HL-60 (cell line): ENCODE data around the gene HES6.
A peak's percentile ranks its signal among the peaks of the same experiment; 100 is the strongest.

Experiments used
- GABPA ChIP-seq: IDR thresholded peaks from 2 replicates; pipeline ENCODE4 v1.6.1; 2012; ENCODE audit warnings: low read depth
- POLR2AphosphoS5 ChIP-seq: IDR thresholded peaks from 2 replicates; pipeline ENCODE4 v1.6.1; 2012; ENCODE audit warnings: low read depth
- SPI1 ChIP-seq: IDR thresholded peaks from 2 replicates; pipeline ENCODE4 v1.6.1; 2012; ENCODE audit warnings: low read depth, mild to moderate bottlenecking, borderline replicate concordance
- TF ChIP-seq, protein P1 (sequence below): IDR thresholded peaks from one replicate; pipeline ENCODE4 v1.5.1; 2011; ENCODE audit warnings: low read length, control low read depth, inconsistent platforms; ENCODE audit not compliant: insufficient read depth
- TF ChIP-seq, protein P2 (sequence below): IDR thresholded peaks from 2 replicates; pipeline ENCODE4 v1.6.1; 2012; ENCODE audit warnings: low read depth; ENCODE audit not compliant: insufficient replicate concordance

DNA sequence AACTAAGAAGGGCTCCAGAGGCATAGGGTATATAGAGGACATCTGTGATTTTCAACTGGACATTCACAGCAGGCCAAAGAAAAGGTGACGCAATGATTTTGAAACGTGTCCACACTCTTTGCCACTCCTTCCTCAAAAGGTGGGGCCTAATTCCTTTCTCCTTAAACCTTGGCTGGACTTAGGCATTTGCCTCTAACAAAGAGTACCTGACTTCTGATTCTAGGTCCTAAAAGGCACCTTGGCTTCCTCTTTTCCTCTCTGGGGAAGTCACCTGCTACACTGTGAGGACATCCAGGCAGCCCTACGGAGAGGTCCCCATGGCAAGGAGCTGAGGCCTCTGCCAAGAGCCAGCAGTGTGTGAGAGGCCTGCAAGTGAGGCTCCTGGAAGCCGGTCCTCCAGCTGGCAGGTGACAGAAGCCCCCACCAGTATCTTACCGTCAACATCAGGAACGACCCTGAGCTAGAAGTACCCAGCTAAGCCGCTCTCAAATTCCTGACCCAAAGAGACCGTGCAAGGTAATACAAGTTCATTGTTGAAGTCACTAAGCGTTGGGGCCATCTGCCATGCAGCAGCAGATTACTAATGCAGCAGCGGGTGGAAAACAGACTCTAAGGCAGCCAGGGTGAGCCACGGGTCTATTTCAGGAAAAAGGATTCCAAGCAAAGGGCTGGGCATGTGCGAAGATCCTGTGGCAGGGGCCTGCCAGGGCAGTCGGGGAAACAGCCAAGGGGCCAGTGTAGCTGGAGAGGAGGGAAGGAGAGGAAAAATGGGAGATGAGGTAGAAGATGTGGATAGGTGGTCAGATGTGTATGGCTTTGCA lies 7.4 kb upstream of the HES6 start:
- TF ChIP-seq, protein P1, sequence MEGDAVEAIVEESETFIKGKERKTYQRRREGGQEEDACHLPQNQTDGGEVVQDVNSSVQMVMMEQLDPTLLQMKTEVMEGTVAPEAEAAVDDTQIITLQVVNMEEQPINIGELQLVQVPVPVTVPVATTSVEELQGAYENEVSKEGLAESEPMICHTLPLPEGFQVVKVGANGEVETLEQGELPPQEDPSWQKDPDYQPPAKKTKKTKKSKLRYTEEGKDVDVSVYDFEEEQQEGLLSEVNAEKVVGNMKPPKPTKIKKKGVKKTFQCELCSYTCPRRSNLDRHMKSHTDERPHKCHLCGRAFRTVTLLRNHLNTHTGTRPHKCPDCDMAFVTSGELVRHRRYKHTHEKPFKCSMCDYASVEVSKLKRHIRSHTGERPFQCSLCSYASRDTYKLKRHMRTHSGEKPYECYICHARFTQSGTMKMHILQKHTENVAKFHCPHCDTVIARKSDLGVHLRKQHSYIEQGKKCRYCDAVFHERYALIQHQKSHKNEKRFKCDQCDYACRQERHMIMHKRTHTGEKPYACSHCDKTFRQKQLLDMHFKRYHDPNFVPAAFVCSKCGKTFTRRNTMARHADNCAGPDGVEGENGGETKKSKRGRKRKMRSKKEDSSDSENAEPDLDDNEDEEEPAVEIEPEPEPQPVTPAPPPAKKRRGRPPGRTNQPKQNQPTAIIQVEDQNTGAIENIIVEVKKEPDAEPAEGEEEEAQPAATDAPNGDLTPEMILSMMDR = no peak
- TF ChIP-seq SPI1 = peak; percentile 35; the same call in 1 of the 2 replicates
- no peak for TF ChIP-seq POLR2AphosphoS5
- TF ChIP-seq GABPA = no peak
- TF ChIP-seq, protein P2, sequence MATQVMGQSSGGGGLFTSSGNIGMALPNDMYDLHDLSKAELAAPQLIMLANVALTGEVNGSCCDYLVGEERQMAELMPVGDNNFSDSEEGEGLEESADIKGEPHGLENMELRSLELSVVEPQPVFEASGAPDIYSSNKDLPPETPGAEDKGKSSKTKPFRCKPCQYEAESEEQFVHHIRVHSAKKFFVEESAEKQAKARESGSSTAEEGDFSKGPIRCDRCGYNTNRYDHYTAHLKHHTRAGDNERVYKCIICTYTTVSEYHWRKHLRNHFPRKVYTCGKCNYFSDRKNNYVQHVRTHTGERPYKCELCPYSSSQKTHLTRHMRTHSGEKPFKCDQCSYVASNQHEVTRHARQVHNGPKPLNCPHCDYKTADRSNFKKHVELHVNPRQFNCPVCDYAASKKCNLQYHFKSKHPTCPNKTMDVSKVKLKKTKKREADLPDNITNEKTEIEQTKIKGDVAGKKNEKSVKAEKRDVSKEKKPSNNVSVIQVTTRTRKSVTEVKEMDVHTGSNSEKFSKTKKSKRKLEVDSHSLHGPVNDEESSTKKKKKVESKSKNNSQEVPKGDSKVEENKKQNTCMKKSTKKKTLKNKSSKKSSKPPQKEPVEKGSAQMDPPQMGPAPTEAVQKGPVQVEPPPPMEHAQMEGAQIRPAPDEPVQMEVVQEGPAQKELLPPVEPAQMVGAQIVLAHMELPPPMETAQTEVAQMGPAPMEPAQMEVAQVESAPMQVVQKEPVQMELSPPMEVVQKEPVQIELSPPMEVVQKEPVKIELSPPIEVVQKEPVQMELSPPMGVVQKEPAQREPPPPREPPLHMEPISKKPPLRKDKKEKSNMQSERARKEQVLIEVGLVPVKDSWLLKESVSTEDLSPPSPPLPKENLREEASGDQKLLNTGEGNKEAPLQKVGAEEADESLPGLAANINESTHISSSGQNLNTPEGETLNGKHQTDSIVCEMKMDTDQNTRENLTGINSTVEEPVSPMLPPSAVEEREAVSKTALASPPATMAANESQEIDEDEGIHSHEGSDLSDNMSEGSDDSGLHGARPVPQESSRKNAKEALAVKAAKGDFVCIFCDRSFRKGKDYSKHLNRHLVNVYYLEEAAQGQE = no peak
